Adrenal gland (tissue), 12 donors: Measurements from ENCODE around the gene LSMEM2. TPM values are rescaled to one million over a fixed set of nuclear protein-coding genes. Genes with fewer than 3 reads are reported as not detected.

Experiments used
- DNase-seq, 7 donors: peaks; one replicate each; pipeline ENCODE4 v3.0.0-alpha.2; 2019 to 2020
- H3K27ac ChIP-seq, 5 donors: fragments of 200-600 bp; sonication (generic) in 4 of 5; 1 replicate in 3 of 5; 2 replicates in 2 of 5; pipeline versions ENCODE4 v1.5.1 to v1.8.0; 2016 to 2020; ENCODE audit warnings: mild to moderate bottlenecking in 1 of 5
- H3K27me3 ChIP-seq: fragments of 200-600 bp; 2 replicates; pipeline ENCODE4 v1.8.0; 2021
- H3K36me3 ChIP-seq, 2 donors: fragments of 200-600 bp; replicated peaks in 1 of 2; 1 replicate in 1 of 2; 2 replicates in 1 of 2; pipeline versions ENCODE4 v1.5.1 to v1.8.0; 2018 to 2022
- H3K4me1 ChIP-seq, 2 donors: fragments of 200-600 bp; replicated peaks in 1 of 2; 1 replicate in 1 of 2; 2 replicates in 1 of 2; pipeline versions ENCODE4 v1.5.1 to v1.8.0; 2018 to 2021
- H3K4me3 ChIP-seq, 4 donors: fragments of 200-600 bp; sonication (generic) in 3 of 4; one replicate each; pipeline ENCODE4 v1.5.1; 2016 to 2018
- H3K9me3 ChIP-seq, 3 donors: fragments of 200-600 bp; sonication (generic) in 1 of 3; replicated peaks in 1 of 3; 1 replicate in 2 of 3; 2 replicates in 1 of 3; pipeline versions ENCODE4 v1.5.1 to v1.8.0; 2016 to 2021
- POLR2A ChIP-seq, 2 donors: fragments of 450-650 bp; IDR thresholded peaks; one replicate each; pipeline ENCODE4 v1.6.1; 2017; ENCODE audit warnings: antibody characterized with exemption in 2 of 2, mild to moderate bottlenecking in 2 of 2, moderate library complexity in 1 of 2
- WGBS, 4 donors: extraction: QIAGEN DNeasy Blood & Tissue Kit in 2 of 4; methylation state at CpG; one replicate each; pipeline versions ENCODE4 v1.1.5 to v1.1.7; 2013 to 2017; 5-methylcytosine and 5-hydroxymethylcytosine counted together
- intact Hi-C, 2 donors: fragments of 100-400 bp; cut with DNase I; formaldehyde crosslinking; loops; one replicate each; pipeline versions ENCODE4 v1.14.1 to v1.15.0; 2022 to 2023
- polyA plus RNA-seq, 3 donors: library from polyadenylated mRNA; stranded (reverse); fragments of 200-250 nt in 2 of 3; fragments of 350-450 nt in 1 of 3; fragmentation: Illumina TruSeq in 1 of 3; extraction: RNeasy Lipid Tissue Mini Kit (QIAGEN cat#74804) in 1 of 3; gene quantifications; one replicate each; pipeline ENCODE4 v1.2.3, GENCODE V29; 2013 to 2014
- total RNA-seq, 9 donors: library from RNA; depleted of rRNA in 4 of 9; stranded (reverse); fragments of >200 nt in 4 of 9; fragments of 120-200 nt in 1 of 9; fragmentation: NEBNext Ultra II Directional in 1 of 9; extraction: Animal tissue kit (Norgen Biotek cat#: 25700) in 1 of 9; gene quantifications; one replicate each; pipeline versions ENCODE4 v1.1.0 to v1.2.4, GENCODE V29; 2013 to 2023
- TF ChIP-seq, protein P1 (sequence below), 6 experiments: fragments of 450-650 bp in 4 of 6; fragments of 200-600 bp in 2 of 6; sonication (generic) in 1 of 6; IDR thresholded peaks; 1 replicate in 5 of 6; 2 replicates in 1 of 6; pipeline versions ENCODE4 v1.5.1 to v1.8.0; 2016 to 2021; ENCODE audit warnings: antibody characterized with exemption in 6 of 6, mild to moderate bottlenecking in 2 of 6, moderate library complexity in 1 of 6
- donor health status: healthy with polysubstance abuse.
- donor health status: Bipolar disorder and iron deficiency.
- donor health status: DM: yes; HTN: yes; CAD: no.
- donor health status: DM: no; HTN: no; CAD: no.
- donor health status: DM: no; HTN: no; CAD: no.
- donor health status: DM: yes; HTN: yes; CAD: no.

The LSMEM2 gene
- total and polyA plus RNA-seq, 12 donors: 0.09 to 0.76 (median 0.47) TPM; not detected in 5

DNA sequence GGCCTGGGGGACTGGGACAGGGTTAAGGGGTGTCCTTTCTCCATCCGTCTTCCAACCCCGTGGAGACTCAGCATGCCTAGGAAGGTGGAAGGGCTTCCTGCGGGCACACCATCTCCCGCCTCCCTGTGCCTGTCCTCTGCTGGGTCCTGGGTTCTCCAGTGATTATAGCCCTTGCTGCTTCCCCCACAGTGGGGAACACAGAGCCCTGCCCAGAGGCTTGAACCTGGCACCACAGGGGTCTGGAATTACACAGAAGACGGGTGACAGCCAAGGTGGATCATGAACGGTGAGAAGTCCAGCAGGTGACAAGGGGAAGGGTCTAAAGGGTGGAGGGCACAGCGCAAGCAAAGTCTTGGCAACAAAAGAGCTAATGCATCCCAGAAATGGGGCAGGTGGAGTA lies 16.1 kb upstream of the LSMEM2 start:
- peaks cover 42 to 59% of the 10 kb centered on the region in 2 donors for H3K4me1 ChIP-seq

DNA sequence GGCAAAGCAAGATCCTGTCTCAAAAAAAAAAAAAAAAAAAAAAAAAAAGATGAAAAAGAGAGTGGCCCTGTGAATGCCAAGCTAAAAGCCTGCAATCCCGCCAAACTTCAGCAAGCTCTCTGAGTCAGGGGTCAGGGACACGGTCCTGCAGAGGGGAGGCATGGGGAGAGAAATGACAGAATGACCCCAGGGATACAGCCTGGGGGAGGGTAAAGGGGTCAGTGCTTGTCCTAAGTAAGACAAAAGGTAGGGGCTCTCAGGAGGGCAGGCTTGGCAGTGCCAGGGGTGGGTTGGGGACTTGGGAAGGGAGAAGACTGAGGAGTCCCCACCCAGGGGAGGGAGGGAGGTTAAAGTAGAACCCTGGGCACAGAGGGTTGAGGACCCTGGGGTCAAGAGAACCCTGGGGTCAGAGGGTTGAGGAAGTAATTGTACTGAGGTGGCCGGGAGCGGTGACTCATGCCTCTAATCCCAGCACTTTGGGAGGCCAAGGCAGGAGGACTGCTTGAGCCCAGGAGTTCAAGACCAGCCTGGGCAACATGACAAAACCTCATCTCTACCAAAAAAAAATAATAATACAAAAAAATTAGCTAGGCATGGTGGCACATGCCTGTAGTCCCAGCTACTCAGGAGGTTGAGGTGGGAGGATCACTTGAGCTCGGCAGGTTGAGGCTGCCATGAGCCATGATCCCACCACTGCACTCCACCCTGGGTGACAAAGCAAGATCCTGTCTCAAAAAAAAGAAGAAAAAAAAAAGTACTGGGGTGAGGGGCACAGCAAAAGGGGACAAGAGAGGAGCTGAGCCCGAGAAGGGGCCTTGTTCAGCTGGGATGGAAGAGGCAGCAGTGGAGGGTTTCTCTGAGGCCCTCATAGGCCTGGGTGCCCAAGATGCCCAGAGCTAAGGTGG lies 15.2 kb upstream of the LSMEM2 start:
- intact Hi-C loops: no loop called here
- peak overlapping the region; percentile 86 to 97 (median 92) for H3K27ac ChIP-seq
- DNase-seq: peak; percentile 74 to 92 (median 84)

More for the DNA sequence above, 16.1 kb upstream of the LSMEM2 start:
- peak overlapping the region; percentile 1 to 98 (median 91) for H3K27ac ChIP-seq
- peak in 1 of 7 donors; percentile 27 for DNase-seq
- intact Hi-C loops: no loop called here
- H3K27me3 ChIP-seq: no peaks in the 10 kb centered on the region
- H3K36me3 ChIP-seq: peaks cover 0 to 10% of the 10 kb centered on the region in 2 donors
- WGBS, 4 donors: 65 to 78% (median 70%) methylated on average over 3 to 7 of the region's 7 CpGs
- no peak overlapping the region for H3K4me3 ChIP-seq
- TF ChIP-seq, protein P1, sequence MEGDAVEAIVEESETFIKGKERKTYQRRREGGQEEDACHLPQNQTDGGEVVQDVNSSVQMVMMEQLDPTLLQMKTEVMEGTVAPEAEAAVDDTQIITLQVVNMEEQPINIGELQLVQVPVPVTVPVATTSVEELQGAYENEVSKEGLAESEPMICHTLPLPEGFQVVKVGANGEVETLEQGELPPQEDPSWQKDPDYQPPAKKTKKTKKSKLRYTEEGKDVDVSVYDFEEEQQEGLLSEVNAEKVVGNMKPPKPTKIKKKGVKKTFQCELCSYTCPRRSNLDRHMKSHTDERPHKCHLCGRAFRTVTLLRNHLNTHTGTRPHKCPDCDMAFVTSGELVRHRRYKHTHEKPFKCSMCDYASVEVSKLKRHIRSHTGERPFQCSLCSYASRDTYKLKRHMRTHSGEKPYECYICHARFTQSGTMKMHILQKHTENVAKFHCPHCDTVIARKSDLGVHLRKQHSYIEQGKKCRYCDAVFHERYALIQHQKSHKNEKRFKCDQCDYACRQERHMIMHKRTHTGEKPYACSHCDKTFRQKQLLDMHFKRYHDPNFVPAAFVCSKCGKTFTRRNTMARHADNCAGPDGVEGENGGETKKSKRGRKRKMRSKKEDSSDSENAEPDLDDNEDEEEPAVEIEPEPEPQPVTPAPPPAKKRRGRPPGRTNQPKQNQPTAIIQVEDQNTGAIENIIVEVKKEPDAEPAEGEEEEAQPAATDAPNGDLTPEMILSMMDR (IDR thresholded peaks at IDR 0.05): no peak
- TF ChIP-seq POLR2A (IDR thresholded peaks at IDR 0.05): no peak
- H3K9me3 ChIP-seq: no peaks in the 10 kb centered on the region

DNA sequence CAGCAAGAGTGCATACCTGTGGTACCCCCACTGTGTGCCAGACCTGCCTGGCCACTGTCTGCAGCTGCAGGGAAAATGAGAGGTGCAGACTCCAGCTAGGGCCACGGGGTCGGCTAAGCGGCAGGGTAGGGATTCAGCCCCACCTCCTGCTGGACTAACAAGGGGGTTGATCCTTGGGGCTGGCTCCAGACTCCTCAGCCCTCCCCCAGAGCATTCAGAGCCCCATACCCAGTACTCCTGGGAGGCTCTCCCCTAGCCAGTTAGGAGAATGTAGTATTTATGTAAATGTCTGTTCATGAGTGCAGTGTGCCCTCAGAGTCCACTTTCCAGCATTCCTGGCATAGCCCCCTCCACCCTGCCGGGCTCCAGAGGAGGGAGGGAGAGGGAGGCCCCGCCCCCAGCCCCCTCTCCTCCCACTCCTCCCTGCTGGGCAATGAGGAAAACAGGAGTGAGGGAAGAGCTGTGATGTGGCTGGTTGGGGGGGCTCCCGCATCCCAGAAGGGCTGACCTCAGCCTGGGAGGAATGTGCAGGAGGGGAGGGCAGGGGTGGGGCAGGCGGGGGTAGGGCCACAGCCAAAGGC lies 14.4 kb upstream of the LSMEM2 start:
- intact Hi-C loops: no loop called here
- H3K36me3 ChIP-seq: no peaks in the 10 kb centered on the region
- H3K9me3 ChIP-seq: no peaks in the 10 kb centered on the region
- TF ChIP-seq POLR2A (IDR thresholded peaks at IDR 0.05): peak in 1 of 2 donors; percentile 46
- TF ChIP-seq, protein P1 (IDR thresholded peaks at IDR 0.05): no peak
- peak overlapping the region; percentile 86 to 97 (median 92) for H3K27ac ChIP-seq
- no peaks in the 10 kb centered on the region for H3K27me3 ChIP-seq
- no peak overlapping the region for H3K4me3 ChIP-seq
- WGBS, 4 donors: 6 to 25% (median 18%) methylated on average over 4 to 7 of the region's 7 CpGs
- peak; percentile 76 to 92 (median 89) for DNase-seq
- H3K4me1 ChIP-seq: peaks cover 55 to 65% of the 10 kb centered on the region in 2 donors

More for the DNA sequence above, 15.2 kb upstream of the LSMEM2 start:
- Histone ChIP-seq H3K4me1 (peaks cover 48 to 65% of the 10 kb centered on the region in 2 donors), H3K27me3 (no peaks in the 10 kb centered on the region), H3K9me3 (no peaks in the 10 kb centered on the region), H3K36me3 (peaks cover 0 to under 1% of the 10 kb centered on the region in 2 donors), H3K4me3 (no peak overlapping the region)
- WGBS, 4 donors: 45 to 49% (median 46%) methylated on average over 6 of the region's 6 CpGs
- TF ChIP-seq, protein P1 (IDR thresholded peaks at IDR 0.05): no peak
- TF ChIP-seq POLR2A (IDR thresholded peaks at IDR 0.05): no peak

DNA sequence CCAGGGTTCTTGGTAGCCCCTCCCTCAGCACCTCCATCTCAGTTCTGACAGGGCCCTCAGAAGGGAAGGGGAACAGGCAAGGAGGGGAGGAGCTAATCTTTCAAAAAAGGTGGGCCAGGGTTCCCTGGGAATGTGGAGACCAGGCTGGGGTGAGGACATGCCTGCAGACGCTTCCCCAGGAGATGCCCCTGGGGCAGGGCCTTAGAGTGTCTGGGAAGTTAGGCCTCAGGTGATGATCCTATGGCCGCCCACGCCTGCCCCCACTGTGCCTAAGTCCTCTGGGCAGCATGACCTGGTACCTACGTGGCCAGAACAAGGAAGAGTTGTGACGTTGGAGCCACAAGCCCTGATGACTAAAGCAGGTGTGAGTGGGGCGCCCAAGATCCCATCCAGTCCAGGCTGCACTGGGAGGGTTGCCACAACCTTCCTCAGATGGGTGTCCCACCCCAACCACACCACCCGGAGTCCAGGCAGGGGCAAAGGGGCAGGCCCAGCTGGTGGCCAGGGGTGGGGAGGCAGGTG lies 13.9 kb upstream of the LSMEM2 start:
- DNase-seq: peak in 5 of 7 donors; percentile 54 to 70 (median 64)
- 17 to 69% (median 64%) methylated on average over 1 to 7 of the region's 7 CpGs for WGBS, 4 donors
- no peak overlapping the region for H3K4me3 ChIP-seq
- H3K9me3 ChIP-seq: no peaks in the 10 kb centered on the region
- H3K4me1 ChIP-seq: peaks cover 61% of the 10 kb centered on the region in 2 donors
- H3K27ac ChIP-seq: peak overlapping the region; percentile 86 to 97 (median 92)
- H3K27me3 ChIP-seq: no peaks in the 10 kb centered on the region
- no peaks in the 10 kb centered on the region for H3K36me3 ChIP-seq
- no peak for TF ChIP-seq POLR2A (IDR thresholded peaks at IDR 0.05)
- TF ChIP-seq, protein P1 (IDR thresholded peaks at IDR 0.05): no peak
- intact Hi-C loops: no loop called here
